SJCRH30 (cell line): ENCODE data around the gene MPI. TPM values are rescaled to one million over a fixed set of nuclear protein-coding genes. Genes with fewer than 3 reads are reported as not detected.

Experiments
- total RNA-seq: library from RNA; depleted of rRNA; stranded (reverse); fragments of >200 nt; shearing (Covaris generic); gene quantifications from 2 replicates; pipeline ENCODE4 v1.2.3, GENCODE V29; 2014; rRNA removed

The MPI gene
- total RNA-seq, 1 experiment from 2014 or later: 25.5 TPM

Other genes starting within 250 kb of the MPI start
- gene EDC3, start 194.0 kb upstream of the MPI start, total RNA-seq: 19.7 and 21.6 TPM in 2 replicates
- gene CYP1A1, start 164.5 kb upstream of the MPI start, total RNA-seq: not detected in 2 replicates
- not detected in 2 replicates for gene CYP1A2, start 141.2 kb upstream of the MPI start, total RNA-seq
- gene CSK, start 108.0 kb upstream of the MPI start, total RNA-seq: 23.2 and 24.0 TPM in 2 replicates
- not detected in 2 replicates for gene LMAN1L, start 77.2 kb upstream of the MPI start, total RNA-seq
- not detected in 2 replicates for gene CPLX3, start 63.4 kb upstream of the MPI start, total RNA-seq
- gene ULK3, start 46.9 kb upstream of the MPI start, total RNA-seq: 27.1 and 28.3 TPM in 2 replicates
- gene SCAMP2, start 16.7 kb upstream of the MPI start, total RNA-seq: 25.8 and 29.2 TPM in 2 replicates
- 22.6 and 29.3 TPM in 2 replicates for gene FAM219B, start 16.8 kb downstream of the MPI start, total RNA-seq
- gene COX5A, start 48.0 kb downstream of the MPI start, total RNA-seq: 212 and 220 TPM in 2 replicates
- 0.02 TPM in 1 of 2 replicates, not detected in the other for gene RPP25, start 66.7 kb downstream of the MPI start, total RNA-seq
- gene SCAMP5, start 105.5 kb downstream of the MPI start, total RNA-seq: 13.5 and 14.4 TPM in 2 replicates
- 21.5 and 25.5 TPM in 2 replicates for gene PPCDC, start 133.5 kb downstream of the MPI start, total RNA-seq